Left forelimb (tissue), 1 donor: ENCODE results near the gene OR56B4.

Source experiments
- DNase-seq: peaks from one replicate; pipeline ENCODE4 v3.0.0-alpha.2; 2018; ENCODE audit warnings: low spot score

OR56B4 gene

GRCh38 chr11:6151117-6151516, 43.6 kb downstream of the OR56B4 start:
- no peak for DNase-seq

GRCh38 chr11:6152126-6152525, 44.6 kb downstream of the OR56B4 start:
- no peak for DNase-seq

- DNase-seq = no peak
Observed at GRCh38 chr11:6156628-6157359, 49.3 kb downstream of the OR56B4 start.
